Urinary bladder (tissue), 4 donors: Measurements from ENCODE around the gene GPR39. TPM values are rescaled to one million over a fixed set of nuclear protein-coding genes. Genes with fewer than 3 reads are reported as not detected.

Source experiments
- DNase-seq: peaks from one replicate; pipeline ENCODE4 v3.0.0-alpha.2; 2015; ENCODE audit errors: extremely low spot score
- H3K27ac ChIP-seq: one replicate; pipeline ENCODE4 v1.5.1; 2013; ENCODE audit warnings: low read depth, mild to moderate bottlenecking, moderate library complexity
- H3K36me3 ChIP-seq: one replicate; pipeline ENCODE4 v1.6.1; 2013; ENCODE audit warnings: mild to moderate bottlenecking, moderate library complexity; ENCODE audit not compliant: insufficient read depth
- H3K4me1 ChIP-seq: one replicate; pipeline ENCODE4 v1.6.1; 2013; ENCODE audit warnings: mild to moderate bottlenecking, moderate library complexity; ENCODE audit not compliant: insufficient read depth
- H3K4me3 ChIP-seq: one replicate; pipeline ENCODE4 v1.5.1; 2013; ENCODE audit warnings: low read depth, low read length
- WGBS: extraction: QIAGEN DNeasy Blood & Tissue Kit; methylation state at CpG from one replicate; pipeline ENCODE4 v1.1.7; 2013; 5-methylcytosine and 5-hydroxymethylcytosine counted together
- polyA plus RNA-seq: library from polyadenylated mRNA; stranded (reverse); fragments of 200-250 nt; gene quantifications from one replicate; pipeline ENCODE4 v1.2.3, GENCODE V29; 2013
- total RNA-seq: library from RNA; depleted of rRNA; stranded (reverse); fragments of >200 nt; gene quantifications from one replicate; pipeline ENCODE4 v1.2.3, GENCODE V29; 2014
- donor health status: healthy with polysubstance abuse.
- donor health status: healthy.

Gene GPR39
- total and polyA plus RNA-seq, 2 donors = 1.4 to 3.2 TPM

DNA sequence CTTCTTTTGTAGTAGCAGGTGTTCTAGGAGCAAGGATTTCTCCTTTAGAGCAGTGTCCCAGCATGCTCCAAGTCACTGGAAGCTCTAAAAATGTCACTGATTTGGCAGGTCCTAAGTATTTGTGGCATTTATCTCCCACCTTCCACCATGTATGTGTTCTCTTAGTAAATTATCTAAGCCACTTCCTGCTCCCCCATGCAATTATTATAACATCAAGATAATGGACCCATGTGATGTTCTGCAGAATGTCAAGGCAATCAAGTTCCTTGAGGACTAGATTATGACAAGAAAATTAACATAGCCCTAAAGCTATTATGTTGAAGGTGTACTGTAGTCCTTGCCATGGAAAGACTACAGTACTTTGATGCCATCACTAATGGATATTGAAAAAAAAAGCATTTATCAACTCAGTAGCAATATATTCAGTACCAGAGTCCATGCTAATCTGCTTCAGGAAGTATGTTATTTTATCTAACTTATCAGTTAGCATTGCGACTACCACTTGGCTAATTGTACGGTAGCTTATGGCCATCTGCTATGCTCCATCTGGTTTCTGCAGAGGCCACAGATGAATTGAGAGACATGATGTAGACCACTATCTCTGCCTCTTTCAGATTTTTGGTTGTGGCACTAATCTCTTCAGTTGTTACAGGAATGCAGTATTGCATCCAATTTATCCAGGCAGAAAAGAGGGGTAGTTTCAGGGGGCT, 56.7 kb downstream of the GPR39 start:
- no peak overlapping the region for H3K4me3 ChIP-seq
- WGBS = 89% methylated on average over 2 of the region's 2 CpGs

DNA sequence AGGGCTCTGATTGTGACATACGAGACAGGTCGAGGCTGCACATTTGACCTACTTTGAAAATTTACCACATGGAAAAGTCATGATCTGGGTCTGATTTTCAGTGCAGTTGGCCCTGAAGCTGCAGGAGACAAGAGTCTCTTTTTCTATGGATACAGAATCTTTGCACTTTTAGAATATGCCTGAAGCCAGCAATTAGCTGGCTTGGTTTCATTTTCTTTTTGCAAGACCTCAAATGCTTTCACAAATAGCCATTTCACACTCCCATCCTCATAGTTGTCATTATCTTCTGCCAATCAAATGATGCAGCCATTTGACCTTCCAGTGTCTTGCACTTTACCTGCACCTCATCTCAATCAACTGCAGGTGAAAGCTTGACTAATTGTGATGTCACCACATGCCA, 59.0 kb downstream of the GPR39 start:
- no peaks in the 10 kb centered on the region for H3K36me3 ChIP-seq
- no peak for DNase-seq
- no peak overlapping the region for H3K4me3 ChIP-seq
- no peaks in the 10 kb centered on the region for H3K4me1 ChIP-seq
- H3K27ac ChIP-seq = no peak overlapping the region
- 89% methylated on average over 2 of the region's 2 CpGs for WGBS

More for the DNA sequence above, 56.7 kb downstream of the GPR39 start:
- Histone ChIP-seq H3K4me1 (no peaks in the 10 kb centered on the region), H3K36me3 (no peaks in the 10 kb centered on the region), H3K27ac (no peak overlapping the region)
- DNase-seq = no peak

DNA sequence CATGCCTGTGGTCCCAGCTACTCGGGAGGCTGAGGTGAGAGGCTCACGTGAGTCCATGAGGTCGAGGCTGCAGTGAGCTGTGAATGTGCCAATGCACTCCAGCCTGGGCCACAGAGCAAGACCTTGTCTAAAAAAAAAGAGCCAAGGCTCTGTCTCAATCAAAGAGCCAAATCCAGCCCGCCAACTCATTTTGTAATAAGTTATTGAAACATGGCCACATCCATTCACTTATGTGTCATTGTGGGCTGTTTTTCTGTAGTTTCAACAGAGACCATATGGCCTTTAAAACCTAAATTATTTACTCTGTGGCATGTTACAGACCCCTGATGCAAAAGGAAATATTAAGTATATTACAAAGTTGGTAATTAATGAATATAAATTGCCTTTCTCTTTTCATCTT, 60.8 kb downstream of the GPR39 start:
- Histone ChIP-seq H3K4me1 (no peaks in the 10 kb centered on the region), H3K36me3 (no peaks in the 10 kb centered on the region), H3K27ac (no peak overlapping the region), H3K4me3 (no peak overlapping the region)
- WGBS = 78% methylated on average over 4 of the region's 4 CpGs
- DNase-seq = no peak

DNA sequence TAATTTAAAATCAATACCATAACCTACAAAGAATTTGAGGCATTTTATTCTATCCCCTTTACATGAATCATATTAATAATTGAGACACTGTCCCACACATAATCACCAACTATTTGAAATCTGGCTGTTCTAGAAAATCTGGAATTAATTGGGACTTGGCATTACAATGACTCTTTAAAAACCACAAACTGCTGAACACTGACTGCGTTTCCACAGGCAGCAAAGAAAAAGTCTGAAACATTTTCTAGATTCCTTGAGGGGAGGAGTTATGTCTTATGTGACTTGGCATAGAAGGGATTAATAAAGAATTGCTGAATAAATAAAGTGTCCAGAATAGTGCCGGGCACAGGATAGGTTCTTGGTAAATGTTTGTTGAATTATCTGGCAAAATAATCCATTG, 61.4 kb downstream of the GPR39 start:
- H3K4me3 ChIP-seq = no peak overlapping the region
- WGBS = 64% methylated on average over 2 of the region's 2 CpGs
- DNase-seq = no peak
- no peak overlapping the region for H3K27ac ChIP-seq
- no peaks in the 10 kb centered on the region for H3K36me3 ChIP-seq
- H3K4me1 ChIP-seq = no peaks in the 10 kb centered on the region

DNA sequence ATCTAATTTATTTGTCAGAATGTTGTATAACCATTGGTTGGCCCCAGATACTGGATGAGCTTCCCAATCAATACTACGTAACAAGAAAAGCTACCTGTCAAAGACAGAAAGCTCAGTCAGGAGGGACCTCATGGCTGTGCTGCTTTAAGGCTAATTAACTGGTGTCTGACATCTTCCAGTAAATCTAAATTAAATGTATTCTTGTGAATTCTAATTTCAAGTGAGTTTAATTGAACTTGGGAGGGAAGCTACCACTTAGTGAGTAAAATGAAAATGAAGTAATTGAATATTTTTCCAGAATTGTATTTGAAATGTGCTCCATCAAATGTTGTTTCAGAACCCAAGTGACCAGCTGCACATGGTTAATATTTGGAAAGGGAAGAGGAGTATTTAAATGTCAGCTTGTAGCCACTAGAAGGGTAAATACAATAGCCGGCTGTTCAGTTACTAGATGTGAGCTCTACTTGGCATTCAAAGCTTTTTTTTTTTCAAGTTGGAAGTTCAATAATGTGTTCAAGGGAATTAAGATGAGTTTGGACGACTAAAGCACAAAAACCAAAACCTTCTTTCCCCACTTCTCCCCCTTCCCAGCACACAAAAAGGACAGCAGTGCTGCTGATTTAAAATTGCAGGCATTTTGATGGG, 62.0 kb downstream of the GPR39 start:
- Histone ChIP-seq H3K4me1 (no peaks in the 10 kb centered on the region), H3K27ac (no peak overlapping the region), H3K36me3 (no peaks in the 10 kb centered on the region), H3K4me3 (no peak overlapping the region)
- 65% methylated on average over 3 of the region's 3 CpGs for WGBS
- no peak for DNase-seq

DNA sequence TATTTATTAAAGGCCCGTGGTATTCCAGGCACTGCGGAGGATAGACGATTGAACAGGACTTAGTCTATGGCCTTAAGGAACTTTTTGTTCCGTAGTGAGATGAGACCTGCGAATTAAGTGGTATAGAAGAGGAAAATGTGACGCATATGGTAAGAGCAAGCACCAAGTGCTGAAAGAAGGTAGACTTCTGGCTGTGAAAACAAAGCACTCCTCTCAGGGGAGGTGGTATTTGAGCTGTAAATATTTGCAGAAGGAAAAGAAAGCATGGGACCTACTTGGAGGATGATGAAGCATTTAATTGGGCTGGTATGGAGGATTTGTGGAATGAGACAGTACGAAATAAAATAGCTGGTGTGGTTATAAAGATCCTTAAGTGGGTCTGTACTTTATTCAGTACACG, 62.5 kb downstream of the GPR39 start:
- WGBS = 78% methylated on average over 8 of the region's 8 CpGs

DNA sequence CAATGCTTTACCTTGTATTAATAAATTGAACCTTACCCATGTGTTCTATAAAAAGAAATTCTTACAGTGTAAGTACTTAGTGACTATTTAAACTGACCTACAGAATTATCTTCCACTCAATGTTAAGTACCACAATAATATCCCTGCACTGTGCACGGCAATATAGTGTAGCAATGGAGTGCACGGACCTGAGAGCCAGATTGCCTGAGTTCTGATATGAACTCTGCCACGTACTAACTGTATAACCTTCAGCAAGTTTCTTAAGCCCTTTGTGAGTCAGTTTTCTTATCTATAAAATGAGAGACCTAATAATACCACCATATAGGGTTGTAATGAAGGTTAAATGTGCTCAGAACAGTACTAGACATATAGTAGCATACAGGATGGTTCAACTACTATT, 66.2 kb downstream of the GPR39 start:
- no peaks in the 10 kb centered on the region for H3K4me1 ChIP-seq
- no peak overlapping the region for H3K27ac ChIP-seq
- 80% methylated on average over 3 of the region's 3 CpGs for WGBS
- DNase-seq = no peak
- no peaks in the 10 kb centered on the region for H3K36me3 ChIP-seq
- H3K4me3 ChIP-seq = no peak overlapping the region

More for the DNA sequence above, 62.5 kb downstream of the GPR39 start:
- DNase-seq = no peak
- no peaks in the 10 kb centered on the region for H3K36me3 ChIP-seq
- H3K4me1 ChIP-seq = no peaks in the 10 kb centered on the region
- H3K4me3 ChIP-seq = no peak overlapping the region
- H3K27ac ChIP-seq = no peak overlapping the region

DNA sequence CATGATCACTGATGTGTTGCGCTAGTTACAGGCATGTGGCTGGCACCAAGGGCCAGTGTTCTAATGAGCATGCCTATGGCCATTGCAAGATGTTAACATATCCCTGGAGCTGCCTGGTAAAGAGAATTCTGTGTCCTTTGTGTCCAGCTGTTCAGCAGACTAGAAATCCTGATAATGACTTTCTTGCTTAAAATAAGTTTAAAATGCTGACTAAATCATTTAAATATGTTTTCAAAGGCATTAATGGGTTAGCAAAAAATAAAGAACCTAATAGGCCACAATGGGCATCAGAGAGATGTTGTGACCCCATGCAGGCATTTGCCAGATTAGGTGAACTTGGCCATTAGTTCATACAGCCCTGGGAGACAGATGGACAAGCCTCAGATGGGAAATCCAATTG, 67.5 kb downstream of the GPR39 start:
- WGBS = 99% methylated on average over 1 of the region's 1 CpG
- no peaks in the 10 kb centered on the region for H3K4me1 ChIP-seq
- H3K36me3 ChIP-seq = no peaks in the 10 kb centered on the region
- DNase-seq = no peak
- H3K27ac ChIP-seq = no peak overlapping the region
- no peak overlapping the region for H3K4me3 ChIP-seq

DNA sequence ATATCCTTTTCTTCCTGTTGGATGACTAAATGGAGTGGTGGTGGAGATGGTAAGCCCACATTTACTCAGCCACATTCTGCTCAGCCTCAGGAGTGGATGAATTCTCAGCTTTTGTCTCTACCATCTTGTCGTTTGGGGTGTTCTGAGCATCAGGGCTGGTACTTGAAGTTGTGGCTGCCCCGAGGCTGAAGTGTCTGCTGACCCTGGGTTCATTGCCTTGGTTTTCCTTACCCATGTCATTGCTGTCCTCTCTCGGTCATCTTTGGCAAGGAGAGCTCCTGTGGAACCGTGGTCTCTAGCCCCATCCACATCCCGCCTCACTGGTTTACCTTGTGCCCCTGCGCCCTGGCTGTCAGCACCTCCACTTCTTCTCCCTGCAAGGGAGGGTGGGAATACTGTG, 71.9 kb downstream of the GPR39 start:
- WGBS = 84% methylated on average over 6 of the region's 6 CpGs
- no peak for DNase-seq

DNA sequence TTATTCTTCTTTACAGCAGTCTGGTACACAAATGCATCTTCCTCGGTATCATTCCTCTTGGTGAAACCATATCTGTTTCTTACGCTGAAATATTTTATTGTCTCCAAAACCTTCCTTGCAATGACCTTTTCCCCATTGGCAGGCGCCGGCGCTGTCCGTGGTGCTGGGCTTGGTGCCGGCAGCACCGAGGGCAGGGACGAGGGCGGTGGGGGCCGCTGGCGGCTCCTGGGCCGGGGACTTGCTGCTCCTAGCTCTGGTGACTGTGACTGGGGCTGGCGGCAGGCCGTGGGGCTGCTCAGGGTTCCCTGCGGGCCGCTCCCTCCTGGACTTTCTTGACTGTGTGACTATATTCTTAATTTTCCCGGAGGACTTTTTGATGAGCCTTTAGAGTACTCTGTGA, 72.5 kb downstream of the GPR39 start:
- Histone ChIP-seq H3K36me3 (no peaks in the 10 kb centered on the region), H3K4me1 (no peaks in the 10 kb centered on the region), H3K27ac (no peak overlapping the region), H3K4me3 (no peak overlapping the region)
- WGBS = 13% methylated on average over 18 of the region's 18 CpGs
- DNase-seq = no peak

More for the DNA sequence above, 71.9 kb downstream of the GPR39 start:
- Histone ChIP-seq H3K4me3 (no peak overlapping the region), H3K36me3 (no peaks in the 10 kb centered on the region), H3K27ac (no peak overlapping the region), H3K4me1 (no peaks in the 10 kb centered on the region)

DNA sequence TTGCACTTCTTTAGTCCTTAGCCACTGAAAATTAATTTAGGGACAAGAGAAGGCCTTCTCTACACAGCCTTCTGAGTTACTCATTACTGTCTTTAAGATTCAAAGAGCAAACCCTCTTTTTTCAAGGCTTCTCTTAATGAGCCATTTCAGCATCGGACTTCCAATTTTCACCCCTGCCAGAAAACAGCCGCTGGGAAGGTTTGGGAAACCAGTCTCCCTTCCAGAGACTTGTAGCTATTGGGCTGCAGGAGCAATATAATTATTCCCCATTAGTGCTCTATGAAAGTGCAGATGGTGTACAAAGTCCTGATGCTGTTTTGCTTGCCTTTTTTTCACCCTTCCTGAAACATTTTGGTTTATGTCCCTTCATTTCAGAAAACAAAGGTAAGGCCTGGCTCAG, 79.3 kb downstream of the GPR39 start:
- Histone ChIP-seq H3K27ac (no peak overlapping the region), H3K4me3 (no peak overlapping the region), H3K4me1 (no peaks in the 10 kb centered on the region), H3K36me3 (no peaks in the 10 kb centered on the region)
- DNase-seq = no peak
- WGBS = 86% methylated on average over 2 of the region's 2 CpGs

DNA sequence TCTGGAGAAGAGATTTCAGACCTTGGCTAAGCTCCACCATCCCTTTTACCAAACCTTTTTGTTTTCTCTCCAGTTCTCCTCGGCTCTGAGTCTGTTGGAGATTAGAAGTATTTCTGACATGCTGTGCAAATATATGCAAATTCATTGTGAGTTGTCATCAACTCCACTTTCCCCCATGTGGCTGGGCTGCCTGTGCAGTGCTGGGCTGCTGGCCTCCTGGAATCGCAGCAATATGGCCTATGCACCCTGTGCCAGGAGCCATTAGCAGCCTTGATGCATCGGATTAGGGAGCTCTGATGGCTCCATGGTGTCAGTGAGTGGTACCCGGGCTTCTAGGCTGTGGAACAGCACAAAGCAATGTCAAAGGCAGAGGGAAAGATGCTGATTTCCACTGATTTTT, 80.0 kb downstream of the GPR39 start:
- no peak for DNase-seq
- H3K36me3 ChIP-seq = no peaks in the 10 kb centered on the region
- no peak overlapping the region for H3K4me3 ChIP-seq
- WGBS = 70% methylated on average over 4 of the region's 4 CpGs
- no peak overlapping the region for H3K27ac ChIP-seq
- no peaks in the 10 kb centered on the region for H3K4me1 ChIP-seq

DNA sequence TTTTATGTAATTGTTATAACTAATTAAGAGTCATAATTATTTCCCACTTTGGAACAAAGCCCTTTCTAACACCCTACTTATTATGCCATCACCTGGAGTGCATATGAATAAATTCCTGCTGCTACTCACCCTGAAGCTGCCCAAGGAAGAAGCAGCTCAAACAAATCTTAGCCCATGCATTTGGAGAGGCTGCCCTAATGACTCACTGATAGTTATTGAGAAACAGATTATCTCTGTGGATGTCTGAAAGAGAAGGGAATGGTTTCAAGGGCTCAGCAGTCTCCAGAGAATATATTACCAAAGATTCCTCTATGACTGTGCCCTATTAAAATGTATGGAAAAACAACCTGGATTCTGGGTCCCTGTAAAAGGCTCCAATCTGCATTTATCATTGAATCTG, 81.0 kb downstream of the GPR39 start:
- Histone ChIP-seq H3K4me1 (no peaks in the 10 kb centered on the region), H3K4me3 (no peak overlapping the region), H3K27ac (no peak overlapping the region), H3K36me3 (no peaks in the 10 kb centered on the region)
- no peak for DNase-seq

DNA sequence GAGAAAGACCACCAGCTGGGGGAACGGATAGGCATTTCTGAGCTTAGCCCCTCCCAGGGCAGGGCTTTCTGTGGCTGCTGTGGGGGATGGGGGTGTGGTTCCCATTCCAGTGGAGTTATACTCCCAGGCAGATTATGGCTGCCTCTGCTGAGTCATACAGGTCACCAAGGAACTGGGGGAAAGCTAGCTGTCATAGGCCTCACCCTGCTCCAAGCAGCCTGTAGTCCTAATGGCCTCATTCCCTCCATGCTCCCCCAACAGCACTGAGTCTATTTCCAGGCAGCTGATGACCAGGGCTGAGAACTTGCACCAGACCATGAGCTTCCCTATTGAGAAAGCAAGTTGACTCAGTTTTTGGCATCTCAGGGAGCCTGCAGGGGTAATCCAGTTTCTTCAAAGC, 87.1 kb downstream of the GPR39 start:
- WGBS = 56% methylated on average over 1 of the region's 1 CpG
- Histone ChIP-seq H3K4me3 (no peak overlapping the region), H3K4me1 (no peaks in the 10 kb centered on the region), H3K27ac (no peak overlapping the region), H3K36me3 (no peaks in the 10 kb centered on the region)
- no peak for DNase-seq
